Fibroblast of lung (primary cell): ENCODE results near the gene MYO3B. TPM values are rescaled to one million over a fixed set of nuclear protein-coding genes. Genes with fewer than 3 reads are reported as not detected.

Source experiments
- DNase-seq, 2 donors: peaks; one replicate each; pipeline versions ENCODE4 v3.0.0 to v3.0.0-alpha.2; 2010; ENCODE audit warnings: low read depth in 2 of 2
- H2AFZ ChIP-seq: 2 replicates; pipeline ENCODE4 v1.5.1; 2012; ENCODE audit warnings: low read length, control low read depth, inconsistent platforms
- H3K27ac ChIP-seq: 2 replicates; pipeline ENCODE4 v1.5.1; 2011; ENCODE audit warnings: low read length, control low read depth; ENCODE audit not compliant: insufficient read depth
- H3K27me3 ChIP-seq: 2 replicates; pipeline ENCODE4 v1.5.1; 2011; ENCODE audit warnings: mild to moderate bottlenecking, low read length; ENCODE audit not compliant: control insufficient read depth, insufficient read depth
- H3K36me3 ChIP-seq: 2 replicates; pipeline ENCODE4 v1.5.1; 2011; ENCODE audit warnings: low read length; ENCODE audit not compliant: control insufficient read depth, insufficient read depth
- H3K4me1 ChIP-seq: 2 replicates; pipeline ENCODE4 v1.5.1; 2011; ENCODE audit warnings: low read length; ENCODE audit not compliant: control insufficient read depth, insufficient read depth; ENCODE audit errors: extremely low read depth
- H3K4me2 ChIP-seq: 2 replicates; pipeline ENCODE4 v1.5.1; 2011; ENCODE audit warnings: low read length, control low read depth; ENCODE audit not compliant: insufficient read depth; ENCODE audit errors: extremely low read depth
- H3K4me3 ChIP-seq, 4 experiments: fragments of 200-600 bp in 1 of 4; sonication (generic) in 1 of 4; replicated peaks in 1 of 4; 2 replicates each; pipeline ENCODE4 v1.5.1; 2011 to 2016; ENCODE audit warnings: low read length in 4 of 4, low read depth in 3 of 4, mild to moderate bottlenecking in 3 of 4, control low read depth in 2 of 4, inconsistent platforms in 1 of 4, mixed read lengths in 1 of 4; ENCODE audit not compliant: insufficient read depth in 1 of 4; ENCODE audit errors: control extremely low read depth in 1 of 4
- H3K79me2 ChIP-seq: 2 replicates; pipeline ENCODE4 v1.5.1; 2012; ENCODE audit warnings: mild to moderate bottlenecking, low read length, inconsistent platforms; ENCODE audit not compliant: control insufficient read depth, insufficient read depth
- H3K9ac ChIP-seq: 2 replicates; pipeline ENCODE4 v1.5.1; 2011; ENCODE audit warnings: mild to moderate bottlenecking, low read length, control low read depth; ENCODE audit not compliant: insufficient read depth
- H3K9me3 ChIP-seq: 2 replicates; pipeline ENCODE4 v1.5.1; 2012; ENCODE audit warnings: low read depth, low read length; ENCODE audit not compliant: control insufficient read depth, insufficient read depth
- H4K20me1 ChIP-seq: 2 replicates; pipeline ENCODE4 v1.5.1; 2011; ENCODE audit warnings: low read length; ENCODE audit not compliant: control insufficient read depth, insufficient read depth; ENCODE audit errors: extremely low read depth
- EZH2 ChIP-seq: IDR thresholded peaks from 2 replicates; pipeline ENCODE4 v1.5.1; 2012; ENCODE audit warnings: low read length, control low read depth, mild to moderate bottlenecking; ENCODE audit errors: missing control alignments
- polyA plus RNA-seq, 2 donors: library from polyadenylated mRNA; depleted of rRNA in 1 of 2; stranded (reverse) in 1 of 2; unstranded in 1 of 2; fragments of >200 nt; gene quantifications; 2 replicates each; pipeline ENCODE4 v1.2.1, GENCODE V29; 2011 to 2012; ENCODE audit warnings: missing spikeins in 1 of 2
- total RNA-seq: library from RNA; depleted of rRNA; stranded (reverse); fragments of >200 nt; gene quantifications from 2 replicates; pipeline ENCODE4 v1.2.1, GENCODE V29; 2014
- TF ChIP-seq, protein P1 (sequence below), 2 donors: IDR thresholded peaks in 1 of 2; conservative IDR thresholded peaks in 1 of 2; 1 replicate in 1 of 2; 2 replicates in 1 of 2; pipeline ENCODE4 v1.5.1; 2011 to 2012; ENCODE audit warnings: low read length in 2 of 2, control low read depth in 1 of 2, inconsistent platforms in 1 of 2, low read depth in 1 of 2, mild to moderate bottlenecking in 1 of 2

The MYO3B gene
- total and polyA plus RNA-seq, 2 donors (not counting 1 experiment from before 2014, with no cell fraction given): 0.06 to 0.50 TPM

DNA sequence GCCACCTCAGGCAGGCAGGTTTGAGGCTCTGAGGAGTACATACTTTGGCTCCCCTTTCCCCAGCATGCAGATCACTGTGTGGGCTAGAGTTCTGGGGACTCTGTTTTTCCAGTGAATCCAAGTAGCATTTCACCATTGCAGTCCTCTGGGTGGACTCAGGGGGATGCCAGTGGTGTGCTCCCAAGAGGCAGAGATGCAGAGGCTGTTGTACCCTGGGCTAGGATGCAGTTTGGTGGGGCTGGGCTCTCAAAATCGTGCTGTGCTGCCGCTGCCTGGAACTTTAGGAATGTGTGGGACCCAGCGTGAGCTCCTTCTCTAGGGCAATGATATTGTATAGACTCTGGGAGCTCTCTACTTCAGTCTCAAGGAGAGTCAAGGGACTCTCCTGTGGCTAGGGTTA is 104.9 kb downstream of the MYO3B start:
- TF ChIP-seq, protein P1, sequence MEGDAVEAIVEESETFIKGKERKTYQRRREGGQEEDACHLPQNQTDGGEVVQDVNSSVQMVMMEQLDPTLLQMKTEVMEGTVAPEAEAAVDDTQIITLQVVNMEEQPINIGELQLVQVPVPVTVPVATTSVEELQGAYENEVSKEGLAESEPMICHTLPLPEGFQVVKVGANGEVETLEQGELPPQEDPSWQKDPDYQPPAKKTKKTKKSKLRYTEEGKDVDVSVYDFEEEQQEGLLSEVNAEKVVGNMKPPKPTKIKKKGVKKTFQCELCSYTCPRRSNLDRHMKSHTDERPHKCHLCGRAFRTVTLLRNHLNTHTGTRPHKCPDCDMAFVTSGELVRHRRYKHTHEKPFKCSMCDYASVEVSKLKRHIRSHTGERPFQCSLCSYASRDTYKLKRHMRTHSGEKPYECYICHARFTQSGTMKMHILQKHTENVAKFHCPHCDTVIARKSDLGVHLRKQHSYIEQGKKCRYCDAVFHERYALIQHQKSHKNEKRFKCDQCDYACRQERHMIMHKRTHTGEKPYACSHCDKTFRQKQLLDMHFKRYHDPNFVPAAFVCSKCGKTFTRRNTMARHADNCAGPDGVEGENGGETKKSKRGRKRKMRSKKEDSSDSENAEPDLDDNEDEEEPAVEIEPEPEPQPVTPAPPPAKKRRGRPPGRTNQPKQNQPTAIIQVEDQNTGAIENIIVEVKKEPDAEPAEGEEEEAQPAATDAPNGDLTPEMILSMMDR (conservative IDR thresholded peaks at IDR 0.05 in 1 of 2, IDR thresholded peaks at IDR 0.05 in 1 of 2; ENCODE audit: low read depth in 1 of 2, low read length in 2 of 2): no peak
- no peak for TF ChIP-seq EZH2
- Histone ChIP-seq H4K20me1 (no peaks in the 10 kb centered on the region), H3K79me2 (no peaks in the 10 kb centered on the region), H2AFZ (no peak overlapping the region), H3K36me3 (no peaks in the 10 kb centered on the region), H3K4me1 (no peaks in the 10 kb centered on the region), H3K27ac (no peak overlapping the region), H3K9me3 (no peaks in the 10 kb centered on the region), H3K4me2 (no peak overlapping the region), H3K4me3 (no peak overlapping the region), H3K27me3 (no peaks in the 10 kb centered on the region), H3K9ac (no peak overlapping the region)
- DNase-seq: no peak

DNA sequence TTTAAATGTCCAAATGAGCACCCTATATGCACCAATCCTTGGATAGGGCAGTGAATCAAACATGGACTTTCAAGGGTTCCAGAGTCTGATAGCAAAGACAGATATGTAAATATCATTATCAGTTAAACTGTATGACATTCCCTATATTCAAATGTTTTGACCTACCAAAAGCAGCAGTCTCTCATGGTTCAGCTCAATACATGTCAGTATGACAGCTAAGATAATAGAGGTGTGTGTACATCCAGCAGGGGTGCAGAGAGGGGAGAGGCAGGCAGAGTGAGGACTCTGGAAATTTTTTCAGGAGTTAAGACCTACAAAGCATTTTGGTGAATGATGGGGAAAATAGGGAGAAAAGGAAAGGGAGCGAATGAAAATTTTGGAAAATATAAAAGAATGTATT is 106.3 kb downstream of the MYO3B start:
- Histone ChIP-seq H3K9ac (no peak overlapping the region), H3K27me3 (no peaks in the 10 kb centered on the region), H3K4me3 (no peak overlapping the region), H2AFZ (no peak overlapping the region), H3K4me1 (no peaks in the 10 kb centered on the region), H3K4me2 (no peak overlapping the region), H4K20me1 (no peaks in the 10 kb centered on the region), H3K9me3 (no peaks in the 10 kb centered on the region), H3K79me2 (no peaks in the 10 kb centered on the region), H3K36me3 (no peaks in the 10 kb centered on the region), H3K27ac (no peak overlapping the region)
- no peak for DNase-seq
- TF ChIP-seq, protein P1 (conservative IDR thresholded peaks at IDR 0.05 in 1 of 2, IDR thresholded peaks at IDR 0.05 in 1 of 2; ENCODE audit: low read depth in 1 of 2, low read length in 2 of 2): no peak
- TF ChIP-seq EZH2: no peak

DNA sequence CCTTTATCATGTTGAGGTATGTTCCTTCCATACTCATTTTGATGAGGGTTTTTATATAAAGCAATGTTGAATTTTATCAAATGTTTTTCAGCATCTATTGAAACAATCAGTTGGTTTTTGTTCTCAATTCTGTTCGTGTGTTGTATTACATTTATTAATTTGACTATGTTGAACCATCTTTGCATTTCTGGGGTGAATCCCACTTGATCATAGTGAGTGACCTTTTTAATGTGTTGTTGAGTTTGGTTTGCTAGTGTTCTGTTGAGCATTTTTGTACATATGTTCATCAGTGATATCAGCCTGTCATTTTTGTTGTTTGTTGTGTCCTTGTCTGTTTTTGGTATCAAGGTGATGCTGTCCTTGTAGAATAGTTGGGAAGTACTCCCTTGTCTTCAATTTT is 110.9 kb downstream of the MYO3B start:
- H3K36me3 ChIP-seq: no peaks in the 10 kb centered on the region
- H3K27me3 ChIP-seq: no peaks in the 10 kb centered on the region
- no peak overlapping the region for H2AFZ ChIP-seq
- no peak for DNase-seq
- H3K4me3 ChIP-seq: no peak overlapping the region
- no peaks in the 10 kb centered on the region for H3K79me2 ChIP-seq
- no peaks in the 10 kb centered on the region for H3K4me1 ChIP-seq
- TF ChIP-seq, protein P1 (conservative IDR thresholded peaks at IDR 0.05 in 1 of 2, IDR thresholded peaks at IDR 0.05 in 1 of 2; ENCODE audit: low read depth in 1 of 2, low read length in 2 of 2): no peak
- no peak for TF ChIP-seq EZH2
- H3K4me2 ChIP-seq: no peak overlapping the region
- no peaks in the 10 kb centered on the region for H4K20me1 ChIP-seq
- no peaks in the 10 kb centered on the region for H3K9me3 ChIP-seq
- no peak overlapping the region for H3K9ac ChIP-seq
- H3K27ac ChIP-seq: no peak overlapping the region
